Activated CD4-positive, alpha-beta T cell treated with anti-CD3 and anti-CD28 coated beads for 1 hour (primary cell): ENCODE measurements around the gene SERPINA5.

ENCODE experiments used
- DNase-seq: peaks from one replicate; pipeline ENCODE4 v3.0.0-alpha.2; 2020

Gene SERPINA5

GRCh38 chr14:94550041-94550440 lies 31.2 kb upstream of the SERPINA5 start:
- no peak for DNase-seq

DNA sequence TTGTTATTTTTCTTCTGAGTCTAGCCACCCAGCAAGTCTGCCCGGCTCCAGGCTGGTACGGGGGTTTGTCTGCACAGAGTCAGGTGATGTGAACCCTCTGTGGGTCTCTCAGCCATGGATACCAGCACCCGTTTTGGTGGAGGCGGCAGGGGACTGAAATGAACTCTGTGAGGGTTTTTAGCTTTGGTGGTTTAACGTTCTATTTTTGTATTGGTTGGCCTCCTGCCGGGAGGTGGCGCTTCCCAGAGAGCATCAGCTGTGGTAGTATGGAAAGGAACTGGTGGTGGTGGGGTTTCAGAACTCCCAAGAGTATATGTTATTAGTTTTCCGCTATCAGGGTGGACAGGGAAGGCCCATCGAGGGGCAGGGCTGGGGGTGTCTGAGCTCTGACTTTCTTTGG lies 25.2 kb upstream of the SERPINA5 start:
- DNase-seq = no peak

DNA sequence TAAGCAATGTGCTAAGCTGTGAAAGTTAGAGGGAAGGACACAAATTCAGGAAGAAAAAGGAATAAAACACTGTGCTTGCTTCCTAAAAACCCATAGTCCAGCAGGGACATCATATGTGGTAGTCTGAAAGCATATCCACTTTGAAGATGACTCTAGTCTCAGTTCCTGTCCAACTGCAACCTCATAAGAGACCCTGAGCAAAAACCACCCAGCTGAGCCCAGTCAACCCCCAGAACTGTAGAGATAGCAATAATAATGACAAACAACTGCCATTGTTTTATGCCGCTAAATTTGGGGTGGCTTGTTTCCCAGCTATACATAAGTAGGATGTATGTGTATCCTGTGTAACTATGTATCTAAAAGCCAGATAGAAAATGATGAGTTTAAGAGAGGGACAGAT lies 23.9 kb upstream of the SERPINA5 start:
- DNase-seq = no peak

GRCh38 chr14:94558842-94559241 lies 22.4 kb upstream of the SERPINA5 start:
- no peak for DNase-seq

DNA sequence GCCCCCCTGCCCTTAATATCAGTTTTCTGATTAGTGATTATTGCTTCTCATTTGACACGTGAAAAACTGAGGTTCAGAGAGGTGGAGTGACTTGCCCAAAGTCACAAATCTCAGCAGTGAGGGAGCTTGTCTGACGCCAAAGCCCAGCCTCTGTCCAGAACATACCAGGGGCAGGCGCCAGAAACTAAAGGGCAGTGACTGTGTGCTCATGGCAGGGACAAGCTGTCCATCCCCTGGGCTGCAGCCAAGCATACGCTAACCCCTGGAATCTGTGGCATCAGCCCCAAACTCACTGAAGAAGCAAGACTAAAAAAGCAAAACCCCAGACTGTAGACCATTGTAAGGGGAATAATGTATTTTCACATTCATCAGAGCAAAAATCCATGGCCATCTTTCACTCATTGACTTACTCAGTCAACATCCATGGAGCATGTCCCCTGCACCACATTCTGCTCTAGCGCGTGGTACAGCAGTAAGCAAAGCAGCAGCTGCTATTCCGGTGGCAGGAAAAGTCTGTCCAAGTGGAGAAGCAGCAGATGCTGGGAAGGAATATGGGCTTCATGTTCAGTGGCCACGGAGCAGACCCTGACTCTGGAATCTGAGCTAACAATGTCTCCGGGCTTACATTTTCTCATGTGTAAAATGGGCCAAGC lies 21.5 kb upstream of the SERPINA5 start:
- no peak for DNase-seq

GRCh38 chr14:94560291-94560665 lies 20.9 kb upstream of the SERPINA5 start:
- DNase-seq = no peak

GRCh38 chr14:94560751-94561655 lies 20.2 kb upstream of the SERPINA5 start, which contains the start of gene SERPINA4:
Gene SERPINA4, plus strand, starts transcription at chr14:94561442. Its CDS starts 2,041 bp downstream, at chr14:94563483.
- DNase-seq = no peak

GRCh38 chr14:94561656-94562010 lies 19.6 kb upstream of the SERPINA5 start:
- DNase-seq = no peak

DNA sequence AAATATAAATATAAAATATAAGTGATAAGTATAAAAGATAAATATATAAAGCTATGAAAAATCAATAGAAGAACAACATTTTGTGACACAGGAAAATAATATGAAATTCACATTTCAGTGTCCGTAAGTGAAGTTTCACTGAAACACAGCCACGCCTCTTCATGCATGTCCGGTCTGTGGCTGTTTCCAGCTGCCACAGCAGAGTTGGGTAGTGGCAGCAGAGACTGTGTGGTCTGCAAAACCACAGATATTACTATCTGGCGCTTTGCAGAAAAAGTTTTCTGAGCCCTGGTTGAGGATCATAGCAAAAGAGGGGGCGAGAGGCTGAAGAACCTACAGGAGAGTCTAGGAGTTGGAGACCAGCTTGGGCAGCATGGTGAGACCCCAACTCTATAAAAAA lies 19.2 kb upstream of the SERPINA5 start:
- no peak for DNase-seq

- no peak for DNase-seq
These were observed 18.0 kb upstream of the SERPINA5 start for GRCh38 chr14:94562941-94563883.

GRCh38 chr14:94564381-94564780 lies 16.8 kb upstream of the SERPINA5 start:
- no peak for DNase-seq

DNA sequence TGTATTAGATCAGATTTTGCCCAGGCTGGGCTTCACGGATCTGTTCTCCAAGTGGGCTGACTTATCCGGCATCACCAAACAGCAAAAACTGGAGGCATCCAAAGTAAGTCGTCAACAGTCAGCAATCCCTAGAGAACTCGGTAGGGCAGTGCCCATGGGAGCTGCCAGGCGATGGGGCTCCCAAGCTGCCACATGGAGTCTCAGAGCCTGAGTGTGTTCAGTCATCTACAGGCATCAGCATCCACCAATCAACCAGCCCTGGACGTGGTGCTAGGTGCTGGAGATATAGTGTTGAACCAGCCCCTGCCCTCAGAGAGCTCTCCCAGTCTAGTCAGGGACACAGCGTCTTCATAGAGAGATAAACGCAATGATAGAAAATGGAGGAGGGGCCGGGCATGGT lies 13.0 kb upstream of the SERPINA5 start:
- DNase-seq = no peak

GRCh38 chr14:94569381-94570001 lies 11.7 kb upstream of the SERPINA5 start:
- DNase-seq = no peak

DNA sequence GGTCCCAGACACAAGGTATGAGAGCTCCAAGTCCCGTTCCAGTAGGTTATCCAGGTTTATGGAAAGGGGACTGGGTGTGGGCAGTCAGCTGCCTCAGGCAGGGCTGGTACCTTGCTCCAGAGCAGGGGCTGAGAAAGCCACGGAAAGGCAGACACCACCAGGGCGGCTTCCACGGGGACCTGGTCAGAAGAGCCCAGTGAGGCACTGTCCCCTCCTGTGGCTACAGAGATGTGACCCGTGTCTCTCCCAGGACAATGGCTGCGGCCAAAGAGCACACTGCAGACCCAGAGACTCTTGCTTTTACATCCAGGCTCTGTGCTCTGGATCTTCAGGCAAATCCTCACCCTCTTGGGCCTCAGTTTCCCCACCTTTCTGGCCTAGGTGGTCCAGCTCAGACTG lies 11.2 kb upstream of the SERPINA5 start:
- DNase-seq = no peak

DNA sequence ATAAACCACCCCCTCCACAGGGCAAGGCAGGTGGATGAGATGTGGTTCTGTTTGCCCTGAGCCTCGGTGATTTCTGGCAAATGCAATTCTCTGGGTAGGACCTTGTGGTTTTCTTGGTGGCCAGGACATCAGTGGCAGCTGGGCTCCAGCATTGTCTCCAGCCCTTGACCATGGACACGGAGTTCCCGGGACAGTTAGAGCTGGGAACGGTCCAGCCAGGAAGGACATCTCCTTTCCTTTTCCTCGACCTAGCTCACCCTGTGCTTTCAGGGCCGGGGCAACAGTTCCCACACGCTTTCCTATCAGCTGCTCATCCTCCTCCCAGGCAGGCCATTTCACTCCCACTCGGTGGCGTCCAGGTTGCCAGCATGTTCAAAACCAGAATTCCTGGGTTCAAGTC lies 10.8 kb upstream of the SERPINA5 start:
- DNase-seq = no peak

GRCh38 chr14:94571395-94571794 lies 9.8 kb upstream of the SERPINA5 start:
- no peak for DNase-seq

DNA sequence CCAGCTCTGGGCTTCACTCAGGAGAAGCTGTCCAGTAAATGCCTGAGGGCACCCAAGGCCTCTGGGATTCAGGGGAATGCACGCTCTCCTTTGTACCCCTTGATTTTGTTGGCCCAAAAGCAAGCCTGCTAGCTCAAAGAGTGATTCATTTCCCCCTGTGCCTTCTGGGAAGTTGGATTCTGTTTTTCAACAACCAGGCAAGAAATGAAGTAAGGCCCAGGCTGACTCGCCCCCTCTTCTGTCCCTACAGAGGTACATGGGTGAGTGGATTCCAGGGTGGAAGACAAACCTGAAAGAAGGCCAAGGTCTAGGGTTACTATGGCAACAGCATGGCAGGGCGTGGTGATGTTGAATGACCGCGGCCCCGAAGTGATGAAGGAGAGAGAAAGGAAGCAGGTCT lies 9.3 kb upstream of the SERPINA5 start:
- DNase-seq = no peak

DNA sequence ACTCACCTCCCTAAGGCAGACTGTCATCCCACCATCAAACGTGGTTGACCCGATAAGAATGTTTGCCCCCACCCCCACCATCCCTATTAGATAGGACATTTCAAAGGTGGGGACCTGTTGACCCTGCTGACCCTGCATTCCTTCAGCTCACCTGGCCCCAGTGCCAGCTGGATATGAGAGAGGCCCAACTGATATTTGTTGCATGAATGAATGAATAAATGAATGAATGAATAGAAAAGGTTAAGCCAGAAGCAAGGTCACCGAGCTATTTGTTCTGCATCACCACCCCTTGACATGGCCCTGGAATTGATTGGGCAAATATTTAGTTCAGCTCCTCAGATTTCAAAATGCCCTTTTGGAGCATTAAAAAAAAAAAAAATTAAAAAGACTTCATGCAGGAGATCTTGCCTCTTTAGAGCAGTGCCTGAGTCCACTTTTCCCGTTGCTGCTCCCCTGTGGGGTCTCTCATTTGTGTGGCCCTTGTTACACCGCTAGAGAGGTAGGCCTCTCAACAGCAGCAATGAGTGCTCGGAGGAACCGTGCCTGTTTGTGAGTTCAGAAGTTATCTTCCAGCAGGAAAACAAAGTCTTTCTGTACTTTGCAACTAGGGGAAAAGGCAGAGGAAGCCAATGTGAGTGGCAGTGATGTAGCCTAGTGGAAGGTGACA lies 8.5 kb upstream of the SERPINA5 start:
- DNase-seq = no peak

- no peak for DNase-seq
These were observed 7.5 kb upstream of the SERPINA5 start for GRCh38 chr14:94573475-94574277.

DNA sequence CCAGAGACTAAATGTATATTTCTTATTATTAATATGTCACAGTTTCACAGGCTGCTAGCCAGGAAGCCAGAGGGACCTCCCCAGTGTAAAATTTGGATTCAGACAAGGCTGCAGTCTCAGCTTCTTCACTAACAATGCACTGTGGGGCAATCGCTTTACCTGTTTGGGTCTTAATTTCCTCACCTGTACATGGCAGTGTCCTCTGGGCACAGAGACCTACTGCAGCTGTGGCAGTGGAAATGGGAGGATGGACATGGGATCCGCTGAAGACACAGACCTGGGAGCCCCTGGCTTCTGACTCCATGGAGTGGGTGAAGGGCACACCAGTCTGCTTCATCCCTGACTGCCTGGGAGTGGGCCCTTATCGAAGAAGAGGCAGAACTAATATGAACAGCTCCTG lies 6.9 kb upstream of the SERPINA5 start:
- DNase-seq = no peak
